ENCODE measurements around the gene TENT4B.
"Not testable (repeated sequence)": the region's sequence is repeated elsewhere in the genome, so short reads cannot be mapped to it uniquely, and the experiment has no call there.

TENT4B gene

DNA sequence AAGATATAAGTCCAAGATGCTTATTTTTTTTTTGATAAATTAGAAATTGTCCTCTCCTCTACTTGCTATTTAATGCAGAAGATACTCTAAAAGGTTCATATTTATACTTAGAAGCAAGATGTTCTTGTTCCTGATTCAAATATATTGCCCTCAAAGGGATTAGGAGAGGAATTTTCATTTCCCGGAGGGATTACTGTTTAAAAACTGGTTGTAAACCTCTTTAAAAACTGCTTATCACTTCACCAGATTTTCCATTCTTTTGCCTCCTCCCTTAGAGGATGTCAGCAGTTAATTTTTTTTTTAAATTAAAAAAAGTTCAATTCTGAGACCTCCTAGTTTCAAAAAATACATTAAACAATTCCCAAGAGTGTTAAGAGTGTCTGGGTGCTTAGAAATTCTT is 2.8 kb downstream of the TENT4B start:
- DNase-seq = no peak

DNA sequence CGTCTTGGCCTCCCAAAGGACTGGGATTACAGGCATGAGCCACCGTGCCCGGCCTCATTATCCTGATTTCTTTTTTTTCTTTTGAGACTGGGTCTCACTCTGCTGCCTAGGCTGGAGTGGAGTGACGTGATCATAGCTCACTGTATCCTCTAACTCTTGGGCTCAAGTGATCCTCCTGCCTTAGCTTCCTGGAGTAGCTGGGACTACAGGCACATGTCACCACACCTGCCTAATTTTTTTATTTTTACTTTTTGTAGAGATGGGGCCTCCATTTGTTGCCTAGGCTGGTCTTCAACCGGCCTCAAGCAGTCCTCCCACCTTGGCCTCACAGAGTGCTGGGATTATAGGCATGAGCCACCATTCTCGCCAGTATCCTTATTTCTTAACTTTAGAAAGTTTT is 3.5 kb downstream of the TENT4B start:
- DNase-seq = no peak

DNA sequence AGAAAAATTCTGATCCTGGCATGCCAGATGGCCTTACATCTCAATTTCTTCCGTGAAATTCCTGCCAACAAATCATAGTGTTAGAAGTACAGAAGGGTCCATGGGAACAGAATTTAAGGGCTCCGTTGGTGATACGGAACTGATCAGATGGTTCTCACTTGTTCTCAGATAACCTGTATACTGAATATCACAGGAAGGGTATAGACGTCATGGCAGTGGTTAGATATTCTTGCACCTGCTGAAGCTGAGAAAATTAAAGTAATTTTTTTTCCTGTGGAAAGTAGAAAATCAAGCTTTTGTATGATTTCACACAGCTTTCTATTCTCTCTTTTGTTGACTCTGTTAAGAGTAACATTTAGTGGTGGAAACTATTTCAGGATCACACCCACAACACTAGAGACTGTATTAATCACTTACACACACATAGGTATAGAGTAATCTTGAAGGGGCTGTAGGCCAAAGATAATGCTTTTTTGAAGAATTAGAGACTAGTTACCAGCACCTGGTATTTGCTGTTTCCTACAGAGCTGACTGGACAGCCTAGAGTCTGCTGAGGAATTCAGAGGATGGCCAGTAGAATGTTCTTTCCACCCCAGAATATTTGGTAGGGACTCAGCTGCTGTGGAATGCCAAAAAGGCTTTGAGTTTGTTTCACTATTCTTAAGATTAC is 7.5 kb downstream of the TENT4B start:
- DNase-seq = no peak

DNA sequence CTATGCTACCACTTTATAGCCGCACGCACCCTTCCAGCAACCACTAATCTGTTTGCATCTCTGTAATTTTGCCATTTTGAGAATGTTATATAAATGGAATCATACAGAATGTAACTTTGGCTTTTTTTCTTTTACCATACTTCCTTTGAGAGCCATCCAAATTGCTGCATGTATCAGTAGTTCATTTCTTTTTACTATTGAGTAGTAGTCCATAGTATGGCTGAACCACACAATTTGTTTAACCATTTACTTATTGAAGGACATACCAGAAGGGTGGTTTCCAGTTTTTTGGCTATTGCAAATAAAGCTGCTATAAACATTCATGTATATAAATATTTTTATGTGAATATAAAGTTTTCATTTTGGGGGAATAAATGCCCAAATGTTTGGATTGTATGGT is 8.8 kb downstream of the TENT4B start:
- no peak for DNase-seq

DNA sequence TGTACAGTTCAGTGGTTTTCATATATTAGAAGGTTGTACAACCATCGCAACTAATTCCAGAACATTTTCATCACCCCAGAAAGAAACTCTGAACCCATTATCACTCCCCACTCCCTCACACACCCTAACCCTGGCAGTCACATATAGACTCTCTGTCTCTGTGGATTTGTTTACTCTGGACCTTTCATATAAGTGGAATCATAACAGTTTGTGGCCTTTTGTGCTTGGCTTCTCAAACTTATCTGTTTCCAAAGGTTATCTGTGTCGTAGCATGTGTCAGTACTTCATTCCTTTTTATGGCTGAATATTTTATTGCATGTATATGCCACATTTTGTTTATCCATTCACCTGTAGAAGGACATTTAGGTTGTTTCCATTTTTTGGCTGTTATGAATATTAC is 12.4 kb downstream of the TENT4B start:
- DNase-seq = no peak

DNA sequence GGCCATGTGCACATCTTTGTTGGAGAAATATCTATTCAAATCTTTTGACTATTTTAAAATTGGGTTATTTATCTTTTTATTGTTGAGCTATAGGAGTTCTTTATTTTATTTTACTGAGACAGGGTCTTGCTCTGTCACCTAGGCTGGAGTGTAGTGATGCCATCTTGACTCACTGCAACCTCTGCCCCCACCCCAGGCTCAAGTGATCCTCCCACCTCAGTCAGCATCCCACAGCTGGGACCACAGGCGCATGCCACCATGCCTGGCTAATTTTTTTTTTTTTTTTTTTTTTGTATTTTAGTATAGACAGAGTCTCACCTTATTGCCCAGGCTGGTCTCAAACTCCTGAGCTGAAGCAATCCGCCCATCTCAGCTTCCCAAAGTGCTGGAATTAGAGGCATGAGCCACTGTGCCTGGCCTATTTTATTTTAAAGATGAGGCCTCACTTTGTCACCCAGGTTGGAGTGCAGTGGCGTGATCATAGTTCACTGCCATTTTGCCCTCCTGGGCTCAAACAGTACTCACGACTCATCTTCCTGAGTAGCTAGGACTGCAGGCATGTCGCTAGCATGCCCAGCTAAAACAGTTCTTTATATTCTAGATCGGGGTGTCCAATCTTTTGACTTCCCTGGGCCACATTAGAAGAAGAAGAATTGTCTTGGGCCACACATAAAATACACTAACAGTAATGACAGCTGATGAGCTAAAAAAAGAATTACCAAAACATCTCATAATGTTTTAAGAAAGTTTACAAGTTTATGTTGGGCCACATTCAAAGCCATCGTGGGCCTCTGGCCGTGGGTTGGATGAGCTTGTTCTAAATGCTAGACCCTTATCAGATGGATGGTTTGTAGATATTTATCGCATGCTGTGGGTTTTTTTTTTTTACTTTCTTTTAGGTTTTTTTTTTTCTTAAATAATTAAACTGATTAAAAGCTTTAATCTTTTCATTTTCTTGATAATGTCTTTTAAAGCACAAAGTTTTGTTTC is 13.7 kb downstream of the TENT4B start:
- DNase-seq = no peak

DNA sequence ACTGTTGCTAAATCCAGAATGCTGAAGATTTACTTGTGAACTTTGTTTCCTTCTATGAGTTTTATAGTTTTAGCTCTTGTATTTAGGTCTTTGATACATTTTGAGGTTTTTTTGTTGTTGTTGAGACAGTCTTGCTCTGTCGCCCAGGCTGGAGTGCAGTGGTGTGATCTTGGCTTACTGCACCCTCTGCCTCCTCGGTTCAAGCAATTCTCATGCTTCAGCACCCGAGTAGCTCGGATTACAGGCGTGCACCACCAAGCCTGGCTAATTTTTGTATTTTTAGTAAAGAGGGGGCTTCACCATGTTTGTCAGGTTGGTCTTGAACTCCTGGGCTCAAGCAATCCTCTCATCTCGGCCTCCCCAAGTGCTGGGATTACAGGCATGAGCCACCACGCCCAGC is 14.4 kb downstream of the TENT4B start:
- no peak for DNase-seq

DNA sequence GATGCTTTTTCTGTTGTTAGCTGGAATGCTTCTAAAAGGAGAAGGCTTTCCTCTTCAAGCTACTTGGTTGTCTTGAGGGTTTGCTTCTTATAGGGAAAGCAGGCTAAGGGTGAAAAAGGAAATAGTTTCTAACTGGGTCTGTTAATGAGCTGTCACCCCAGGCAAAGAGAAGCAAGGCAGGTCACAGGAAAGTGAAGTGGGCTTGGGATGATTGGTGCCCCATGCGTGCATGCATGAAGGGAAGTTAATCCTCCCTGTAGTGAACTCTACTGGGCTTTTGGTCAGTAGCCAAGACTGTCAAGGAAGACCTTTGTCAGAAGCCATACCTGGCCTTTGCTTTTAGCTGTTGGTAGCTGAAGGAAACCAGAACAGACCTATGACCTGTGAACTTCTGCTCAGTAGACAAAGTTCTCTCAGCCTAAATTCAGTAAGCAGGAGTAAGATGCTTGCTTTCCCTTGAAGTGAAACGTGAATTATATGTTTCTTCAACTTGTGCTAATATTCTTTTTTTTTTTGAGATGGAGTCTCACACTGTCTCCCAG is 16.5 kb downstream of the TENT4B start:
- DNase-seq = no peak

DNA sequence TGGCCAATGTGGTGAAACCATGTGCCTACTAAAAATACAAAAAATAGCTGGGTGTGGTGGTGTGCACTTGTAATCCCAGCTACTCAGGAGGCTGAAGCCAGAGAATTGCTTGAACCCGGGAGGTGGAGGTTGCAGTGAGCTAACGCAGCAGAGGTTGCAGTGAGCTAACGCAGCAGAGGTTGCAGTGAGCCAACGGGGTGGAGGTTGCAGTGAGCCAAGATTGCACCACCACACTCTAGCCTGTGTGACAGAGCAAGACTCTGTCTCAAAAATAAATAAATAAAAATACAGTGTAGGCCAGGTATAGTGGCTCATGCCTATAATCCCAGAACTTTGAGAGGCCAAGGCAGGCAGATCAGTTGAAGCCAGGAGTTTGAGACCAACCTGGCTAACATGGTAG is 18.7 kb downstream of the TENT4B start:
- DNase-seq = not testable (repeated sequence)

DNA sequence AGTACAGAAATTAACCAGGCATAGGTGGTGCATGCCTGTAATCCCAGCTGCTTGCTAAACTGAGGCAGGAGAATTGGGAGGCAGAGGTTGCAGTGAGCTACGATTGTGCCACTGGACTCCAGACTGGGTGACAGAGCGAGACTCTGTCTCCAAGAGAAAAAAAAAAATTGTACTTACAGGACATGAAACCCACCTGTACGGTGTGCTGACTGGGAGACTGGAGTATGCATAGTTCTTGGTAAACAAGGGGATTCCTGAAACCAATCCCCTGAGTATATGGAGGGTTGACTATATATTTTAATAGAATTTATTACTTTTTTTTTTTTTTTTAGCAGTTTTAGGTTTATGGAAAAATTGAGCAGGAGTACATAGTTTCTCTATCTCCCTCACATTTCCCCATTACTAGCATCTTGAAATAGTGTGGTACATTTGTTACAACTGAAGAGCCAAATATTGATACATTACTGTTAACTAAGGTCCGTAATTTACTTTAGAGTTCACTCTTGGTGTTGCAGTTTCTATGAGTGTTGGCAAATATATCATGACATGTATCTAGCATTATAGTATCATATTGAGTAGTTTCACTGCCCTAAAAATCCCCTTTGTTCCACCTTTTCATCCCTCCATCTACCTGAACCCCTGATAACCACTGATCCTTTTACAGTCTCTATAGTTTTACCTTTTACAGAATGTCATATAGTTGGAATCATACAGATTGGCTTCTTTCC is 19.3 kb downstream of the TENT4B start:
- DNase-seq = no peak

DNA sequence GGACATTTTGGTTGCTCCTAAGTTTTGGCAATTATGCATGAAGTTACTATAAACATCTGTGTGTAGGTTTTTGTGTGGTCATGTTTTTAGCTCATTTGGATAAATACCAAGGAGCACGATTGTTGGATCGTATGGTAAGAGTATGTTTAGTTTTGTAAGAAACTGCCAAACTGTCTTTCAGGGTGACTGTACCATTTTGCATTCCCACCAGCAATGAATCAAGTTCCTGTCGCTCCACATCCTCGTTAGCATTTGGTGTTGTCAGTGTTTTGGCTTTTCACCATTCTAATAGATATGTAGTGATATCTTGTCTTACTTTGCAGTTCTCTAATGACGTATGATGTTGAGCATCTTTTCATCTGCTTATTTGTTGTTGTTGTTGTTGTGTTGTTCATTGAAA is 20.2 kb downstream of the TENT4B start:
- no peak for DNase-seq

DNA sequence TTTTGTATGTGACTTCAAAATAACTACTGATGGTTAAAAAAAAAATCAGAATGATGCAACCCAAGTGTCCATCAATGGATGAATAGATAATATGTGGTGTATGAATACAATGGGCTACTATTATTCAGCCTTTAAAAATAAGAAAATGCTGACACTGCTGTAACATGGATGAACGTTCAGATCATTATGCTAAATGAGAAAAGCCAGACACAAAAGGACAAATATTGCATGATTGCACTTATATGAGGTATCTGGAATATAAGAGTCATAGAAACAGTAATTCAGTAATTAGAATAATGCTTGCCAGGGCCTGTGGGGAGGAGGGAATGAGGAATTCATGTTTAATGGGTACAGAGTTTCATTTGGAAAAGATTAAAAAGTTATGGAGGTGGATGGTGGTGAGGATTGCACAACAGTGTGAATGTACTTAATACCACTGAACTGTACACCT is 25.4 kb downstream of the TENT4B start:
- DNase-seq = no peak

DNA sequence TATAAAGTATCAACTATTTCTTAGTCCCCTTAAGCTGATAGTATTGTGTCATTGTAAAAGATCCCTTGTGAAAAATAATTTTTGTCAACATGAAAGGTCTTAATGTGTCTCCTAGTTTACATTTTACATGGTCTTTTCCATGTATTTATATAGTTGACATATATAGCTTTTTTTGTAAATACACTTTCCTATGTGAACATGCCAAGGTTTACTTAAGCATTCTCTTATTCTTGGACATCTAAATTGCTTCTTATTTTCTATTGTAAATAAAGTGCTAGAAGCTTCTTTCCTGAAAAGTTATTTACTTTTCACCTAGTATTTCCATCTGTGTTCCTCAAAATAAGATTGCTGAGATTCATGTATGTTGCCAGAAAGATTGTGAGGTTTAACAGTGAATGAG is 29.3 kb downstream of the TENT4B start:
- no peak for DNase-seq

DNA sequence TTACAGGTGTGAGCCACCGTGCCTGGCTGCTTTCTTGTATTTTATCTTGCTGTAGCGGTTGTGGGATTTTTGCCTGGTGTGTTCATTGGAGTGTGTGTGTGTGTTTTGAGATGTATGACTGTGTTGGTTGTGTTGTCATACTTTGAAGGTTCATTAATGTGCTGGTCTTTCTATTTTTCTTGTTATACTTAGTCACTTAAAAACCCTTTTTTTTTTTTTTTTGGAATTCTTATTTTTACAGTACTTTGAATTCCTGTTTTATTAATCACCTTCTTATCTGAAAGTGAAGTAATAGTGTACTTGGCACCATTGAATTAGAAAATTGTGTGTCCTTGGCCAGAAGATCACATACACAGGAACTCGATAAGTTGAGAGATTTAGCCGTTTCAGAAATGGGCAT is 30.2 kb downstream of the TENT4B start:
- no peak for DNase-seq

DNA sequence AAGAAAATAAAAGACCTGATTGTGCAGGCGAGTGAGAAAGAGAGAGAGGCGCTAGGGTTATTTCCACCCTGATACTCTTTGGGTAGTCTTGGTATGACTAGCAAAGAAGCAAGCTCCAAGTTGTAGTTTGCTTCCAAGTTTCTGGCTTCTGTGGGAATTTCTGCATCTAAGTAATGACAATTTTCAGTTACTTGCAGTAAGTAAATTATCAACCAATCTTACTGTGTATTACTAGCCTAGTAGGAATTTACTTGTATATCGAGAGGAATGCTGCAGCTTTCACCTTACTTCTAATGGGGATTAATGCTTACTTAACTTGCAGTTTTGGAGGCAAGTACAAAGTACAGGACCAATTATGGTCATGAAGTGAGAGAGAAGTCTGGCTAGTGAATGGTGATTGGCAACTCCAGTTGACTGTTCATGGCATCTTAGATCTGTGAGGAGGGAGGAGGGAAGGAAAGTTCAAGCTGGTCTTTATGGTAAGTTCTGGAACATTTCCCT is 31.9 kb downstream of the TENT4B start:
- DNase-seq = no peak

DNA sequence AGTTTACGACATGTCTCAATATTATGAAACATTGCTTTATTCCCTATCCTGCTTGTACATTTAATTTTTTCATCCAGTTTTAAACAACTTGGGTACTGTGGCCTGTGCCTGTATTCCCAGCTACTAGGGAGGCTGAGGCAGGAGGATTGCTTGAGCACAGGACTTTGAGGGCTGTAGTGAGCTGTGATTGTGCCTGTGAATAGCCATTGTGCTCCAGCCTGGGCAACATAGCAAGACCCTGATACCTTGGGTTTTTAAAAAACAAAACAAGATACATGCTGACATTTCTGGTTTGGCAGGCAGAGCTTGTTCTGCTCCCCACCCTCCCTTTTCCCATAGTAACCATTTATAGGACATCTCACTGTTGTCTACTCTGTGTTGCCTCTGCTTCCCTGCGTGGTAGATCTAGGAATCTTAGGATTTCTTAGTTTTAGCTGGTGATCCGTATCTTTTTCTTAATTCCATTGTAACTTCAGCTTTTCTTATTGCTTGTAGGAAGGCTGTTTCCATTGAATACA is 35.6 kb downstream of the TENT4B start:
- DNase-seq = no peak

DNA sequence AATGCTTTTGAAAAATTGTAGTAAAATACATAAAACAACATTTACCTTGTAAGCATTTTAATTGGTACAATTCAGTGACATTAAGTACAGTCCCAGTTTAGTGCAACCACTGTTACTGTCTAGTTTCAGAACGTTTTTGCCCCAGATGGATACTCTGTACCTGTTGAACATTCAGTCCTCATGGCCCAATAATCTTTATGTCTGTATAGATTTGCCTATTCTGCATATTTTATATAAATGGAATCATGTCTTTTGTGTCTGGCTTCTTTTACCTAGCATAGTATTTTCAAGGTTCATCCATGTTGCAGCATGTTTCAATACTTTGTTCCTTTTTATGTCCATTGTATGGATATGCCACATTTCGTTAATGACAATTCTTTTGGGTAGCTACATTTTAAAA is 37.2 kb downstream of the TENT4B start:
- no peak for DNase-seq

DNA sequence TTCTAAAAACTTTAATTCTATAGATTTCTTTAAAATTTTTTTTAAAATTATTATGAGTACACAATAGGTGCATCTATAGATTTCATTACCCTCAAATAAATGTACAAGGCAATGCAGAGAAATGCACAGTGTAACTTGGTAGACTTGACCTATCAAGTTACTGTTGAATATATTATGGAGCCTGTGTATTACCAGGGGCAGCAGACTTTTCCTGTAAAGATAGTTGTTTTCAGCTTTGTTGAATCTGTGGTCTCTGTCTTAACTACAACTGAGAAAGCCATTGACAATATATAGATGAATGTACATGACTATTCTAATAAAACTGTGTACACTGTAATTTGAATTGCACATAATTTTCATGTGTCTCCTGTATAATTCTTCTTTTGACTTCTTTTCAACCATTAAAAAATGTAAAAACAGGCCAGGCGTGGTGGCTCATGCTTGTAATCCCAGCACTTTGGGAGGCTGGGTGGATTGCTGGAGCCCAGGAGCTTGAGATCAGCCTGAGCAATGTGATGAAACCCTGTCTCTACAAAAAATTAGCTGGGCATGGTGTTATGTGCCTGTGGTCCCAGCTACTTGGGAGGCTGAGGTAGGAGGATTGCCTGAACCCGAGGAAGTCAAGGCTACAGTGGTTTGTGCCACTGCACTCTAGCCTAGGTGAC is 39.4 kb downstream of the TENT4B start:
- no peak for DNase-seq

DNA sequence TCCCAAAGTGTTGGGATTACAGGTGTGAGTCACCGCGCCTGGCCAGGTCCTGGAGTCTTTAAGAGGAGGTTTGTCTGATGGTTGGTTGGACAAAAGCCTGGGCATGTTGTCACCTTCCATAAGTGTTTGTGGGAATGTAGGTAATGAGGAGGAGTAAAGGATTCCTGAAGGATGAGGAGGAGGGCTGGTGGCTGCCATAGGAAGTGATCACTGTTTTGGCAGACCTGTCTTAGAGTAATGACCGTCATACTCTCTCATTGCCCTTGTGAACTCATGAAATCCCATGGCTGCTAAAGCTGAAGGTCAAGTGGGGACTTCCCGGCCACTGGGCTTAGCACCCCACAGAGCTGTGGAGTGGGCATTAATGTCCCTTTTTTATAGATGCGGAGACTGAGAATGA is 40.5 kb downstream of the TENT4B start:
- no peak for DNase-seq

DNA sequence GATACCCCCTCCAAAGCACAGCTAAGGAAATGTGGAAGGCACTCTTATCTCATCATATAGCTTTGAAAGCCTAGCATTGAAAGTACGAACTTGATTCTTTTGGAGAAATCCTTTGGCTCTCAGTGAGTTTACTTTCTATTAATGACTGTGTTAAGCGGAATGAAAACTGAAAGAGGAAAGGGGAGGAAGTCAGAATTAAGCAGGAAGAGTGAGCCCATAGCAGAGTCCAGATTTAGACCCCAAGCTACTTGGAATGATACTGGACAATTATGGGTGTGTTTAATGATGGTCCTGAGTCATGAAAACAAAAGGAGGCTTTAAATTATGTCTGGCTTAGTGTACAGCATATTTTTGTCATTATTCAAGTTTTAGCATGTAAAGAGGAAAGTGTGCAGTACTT is 42.2 kb downstream of the TENT4B start:
- DNase-seq = no peak

DNA sequence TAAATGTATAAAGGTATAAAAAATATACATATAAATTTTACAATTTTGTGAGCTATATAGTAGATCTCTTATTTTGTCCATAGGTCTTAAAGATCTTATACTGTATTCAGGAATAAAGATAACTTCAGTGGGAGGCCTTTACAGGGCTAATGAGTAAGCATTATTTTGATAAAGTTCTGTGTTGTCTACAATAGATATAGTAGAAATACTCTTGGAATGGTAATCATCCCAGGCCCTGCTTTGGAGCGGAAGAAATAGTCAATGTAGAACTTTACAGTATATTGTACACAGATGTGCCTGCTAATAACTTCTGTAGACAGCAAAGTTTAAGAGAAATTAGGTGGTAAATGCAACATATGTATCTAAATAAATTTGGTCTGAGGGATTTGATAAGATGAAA is 42.6 kb downstream of the TENT4B start:
- no peak for DNase-seq

DNA sequence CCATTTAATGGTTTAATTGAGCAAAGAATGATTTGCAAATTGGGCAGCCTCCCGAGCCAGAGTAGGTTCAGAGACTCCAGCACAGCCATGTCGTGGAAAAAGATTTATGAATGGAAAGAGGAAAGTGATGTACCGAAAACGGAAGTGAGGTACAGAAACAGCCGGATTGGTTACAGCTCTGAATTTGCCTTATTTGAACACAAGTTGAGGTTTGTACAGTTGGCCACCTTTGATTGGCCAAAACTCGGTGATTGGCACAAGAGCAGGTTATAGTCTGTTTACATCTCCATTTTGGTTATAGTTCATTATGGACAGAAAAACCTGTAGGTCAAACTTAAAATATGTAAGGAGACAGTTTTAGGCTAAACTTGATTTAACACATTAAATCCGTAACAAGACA is 44.5 kb downstream of the TENT4B start:
- no peak for DNase-seq
